Heart left ventricle (tissue), 13 donors: Measurements from ENCODE around the gene LUC7L.

Source experiments
- POLR2A ChIP-seq, 2 donors: fragments of 450-650 bp; IDR thresholded peaks; one replicate each; pipeline ENCODE4 v1.6.1; 2017; ENCODE audit warnings: antibody characterized with exemption in 2 of 2, mild to moderate bottlenecking in 2 of 2, moderate library complexity in 2 of 2
- TF ChIP-seq, protein P1 (sequence below), 12 donors: fragments of 200-600 bp; sonication (generic) in 4 of 12; IDR thresholded peaks; one replicate each; pipeline versions ENCODE4 v1.5.0 to v1.8.0; 2018 to 2022; ENCODE audit warnings: antibody characterized with exemption in 12 of 12, mild to moderate bottlenecking in 5 of 12
- donor health status: ischemic (EF 13 %, LVEDD 7.1; RV severe dilation, severe dysfunction).
- donor health status: DM: no; HTN: yes; CAD: no.
- donor health status: DM: no; HTN: no; CAD: no.
- donor health status: ischemic (EF 25% LVEDD 6.9; RV normal size, moderate dysfunction).
- donor health status: ischemic (EF 25% LVEDD 5.7; RV mildly dilated, moderate dysfunction).
- donor health status: ischemic (EF 35%, LVEDD 5.7; RV mildly dilated, moderate dysfunction).
- donor health status: nonischemic (EF 11% LVEDD 7.7; RV severe dilation, severe dysfunction).
- donor health status: DM: yes; HTN: yes; CAD: no.
- donor health status: PGD.
- donor health status: ischemic (EF 29% LVEDD 5.4; RV normal size, mild dysfunction).
- donor health status: nonischemic (EF 23%, LVEDD 6.1; RV moderate dilation, normal function).

DNA sequence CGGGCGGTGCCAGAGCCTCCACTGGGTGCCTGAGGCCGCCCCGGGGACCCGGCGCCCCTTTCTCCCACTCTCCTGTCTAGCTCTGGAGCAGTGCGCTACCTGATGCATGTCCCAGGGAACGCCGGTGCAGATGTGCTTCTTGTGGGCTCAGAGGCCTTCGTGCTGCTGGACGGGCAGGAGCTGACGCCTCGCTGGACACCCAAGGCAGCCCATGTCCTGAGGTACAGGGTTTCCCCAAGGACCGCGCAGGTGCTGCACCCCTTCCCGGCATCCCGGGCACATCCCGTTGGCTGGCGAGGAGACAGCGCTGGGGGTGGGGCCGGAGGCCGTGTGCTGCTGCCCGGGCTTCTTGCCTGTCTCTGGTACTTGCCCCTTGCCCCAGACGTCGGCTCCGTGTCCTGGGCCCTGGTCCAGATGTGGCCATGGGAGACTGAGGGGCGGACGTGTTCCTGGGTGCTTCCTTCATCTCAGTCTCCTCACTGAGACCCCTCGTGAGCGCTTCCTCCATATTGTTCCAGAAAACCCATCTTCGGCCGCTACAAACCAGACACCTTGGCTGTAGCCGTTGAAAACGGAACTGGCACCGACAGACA lies 34.0 kb upstream of the LUC7L start:
- TF ChIP-seq, protein P1, sequence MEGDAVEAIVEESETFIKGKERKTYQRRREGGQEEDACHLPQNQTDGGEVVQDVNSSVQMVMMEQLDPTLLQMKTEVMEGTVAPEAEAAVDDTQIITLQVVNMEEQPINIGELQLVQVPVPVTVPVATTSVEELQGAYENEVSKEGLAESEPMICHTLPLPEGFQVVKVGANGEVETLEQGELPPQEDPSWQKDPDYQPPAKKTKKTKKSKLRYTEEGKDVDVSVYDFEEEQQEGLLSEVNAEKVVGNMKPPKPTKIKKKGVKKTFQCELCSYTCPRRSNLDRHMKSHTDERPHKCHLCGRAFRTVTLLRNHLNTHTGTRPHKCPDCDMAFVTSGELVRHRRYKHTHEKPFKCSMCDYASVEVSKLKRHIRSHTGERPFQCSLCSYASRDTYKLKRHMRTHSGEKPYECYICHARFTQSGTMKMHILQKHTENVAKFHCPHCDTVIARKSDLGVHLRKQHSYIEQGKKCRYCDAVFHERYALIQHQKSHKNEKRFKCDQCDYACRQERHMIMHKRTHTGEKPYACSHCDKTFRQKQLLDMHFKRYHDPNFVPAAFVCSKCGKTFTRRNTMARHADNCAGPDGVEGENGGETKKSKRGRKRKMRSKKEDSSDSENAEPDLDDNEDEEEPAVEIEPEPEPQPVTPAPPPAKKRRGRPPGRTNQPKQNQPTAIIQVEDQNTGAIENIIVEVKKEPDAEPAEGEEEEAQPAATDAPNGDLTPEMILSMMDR (IDR thresholded peaks at IDR 0.05): no peak
- no peak for TF ChIP-seq POLR2A (IDR thresholded peaks at IDR 0.05)
